Stimulated activated naive CD8-positive, alpha-beta T cell treated with anti-CD3 and anti-CD28 coated beads, Interleukin-15, Interleukin-2, amounts not matched to agents 100 ng/mL and 50 ng/mL, for 24 hours (primary cell): Measurements from ENCODE around the gene COL4A2.
"Not testable (repeated sequence)": the region's sequence is repeated elsewhere in the genome, so short reads cannot be mapped to it uniquely, and the experiment has no call there.

Experiments used
- H3K27ac Mint-ChIP-seq: one replicate; pipeline ENCODE4 v1.8.0; 2021; ENCODE audit warnings: mild to moderate bottlenecking, mixed read lengths
- H3K27me3 Mint-ChIP-seq: one replicate; pipeline ENCODE4 v1.8.0; 2021; ENCODE audit warnings: mixed read lengths
- H3K36me3 Mint-ChIP-seq: one replicate; pipeline ENCODE4 v1.8.0; 2021; ENCODE audit warnings: low read depth, mixed read lengths
- H3K4me1 Mint-ChIP-seq: one replicate; pipeline ENCODE4 v1.8.0; 2021; ENCODE audit warnings: low read depth, mixed read lengths
- H3K4me3 Mint-ChIP-seq: one replicate; pipeline ENCODE4 v1.8.0; 2021; ENCODE audit warnings: mild to moderate bottlenecking, mixed read lengths
- H3K9me3 Mint-ChIP-seq: one replicate; pipeline ENCODE4 v1.8.0; 2021; ENCODE audit warnings: mixed read lengths

The COL4A2 gene

DNA sequence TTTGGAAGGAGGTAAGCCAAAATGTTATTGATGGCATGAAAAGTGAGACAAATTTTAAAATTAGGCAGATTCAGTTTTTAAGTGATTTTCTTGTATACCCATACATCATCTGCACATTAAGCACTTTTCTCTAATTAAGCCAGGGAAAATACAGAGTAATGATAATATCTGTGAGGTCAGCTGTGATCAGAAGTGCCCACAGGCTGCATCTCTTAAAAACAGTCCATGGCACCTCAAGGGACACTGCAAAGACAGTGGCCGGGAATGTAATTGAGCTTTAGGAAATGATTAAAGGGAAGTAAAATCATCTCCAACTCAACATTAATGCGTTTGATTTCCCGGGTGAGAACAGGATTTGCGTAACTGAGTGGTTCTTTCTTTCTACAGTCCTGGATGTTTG lies 2.1 kb upstream of the COL4A2 start:
- Mint-ChIP-seq H3K4me3 (no peak overlapping the region), H3K4me1 (peaks cover 6% of the 10 kb centered on the region), H3K27ac (no peak overlapping the region), H3K36me3 (no peaks in the 10 kb centered on the region), H3K9me3 (no peaks in the 10 kb centered on the region), H3K27me3 (peaks cover 75% of the 10 kb centered on the region)

DNA sequence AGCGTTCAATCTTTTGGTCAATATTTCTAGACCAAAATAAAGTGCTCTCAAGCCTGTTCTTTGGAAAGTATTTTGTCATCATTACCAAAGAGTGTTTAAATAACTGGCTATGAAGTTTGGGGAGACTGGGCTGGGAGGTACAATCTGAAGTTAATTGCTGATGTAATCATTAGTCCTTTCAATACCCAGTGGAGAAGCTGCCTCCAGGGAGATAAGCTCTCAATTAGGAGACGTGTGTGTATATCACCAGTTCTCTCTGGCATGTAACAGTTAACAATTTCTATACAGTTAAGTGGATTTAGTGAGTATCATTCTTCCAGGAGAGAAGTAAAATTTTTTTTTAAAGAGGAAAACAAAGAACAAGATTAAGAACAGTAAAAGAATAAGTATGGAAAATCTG lies 1.5 kb upstream of the COL4A2 start:
- Mint-ChIP-seq H3K27ac (no peak overlapping the region), H3K9me3 (no peaks in the 10 kb centered on the region), H3K4me1 (peaks cover 6% of the 10 kb centered on the region), H3K4me3 (no peak overlapping the region), H3K36me3 (no peaks in the 10 kb centered on the region), H3K27me3 (peaks cover 75% of the 10 kb centered on the region)

DNA sequence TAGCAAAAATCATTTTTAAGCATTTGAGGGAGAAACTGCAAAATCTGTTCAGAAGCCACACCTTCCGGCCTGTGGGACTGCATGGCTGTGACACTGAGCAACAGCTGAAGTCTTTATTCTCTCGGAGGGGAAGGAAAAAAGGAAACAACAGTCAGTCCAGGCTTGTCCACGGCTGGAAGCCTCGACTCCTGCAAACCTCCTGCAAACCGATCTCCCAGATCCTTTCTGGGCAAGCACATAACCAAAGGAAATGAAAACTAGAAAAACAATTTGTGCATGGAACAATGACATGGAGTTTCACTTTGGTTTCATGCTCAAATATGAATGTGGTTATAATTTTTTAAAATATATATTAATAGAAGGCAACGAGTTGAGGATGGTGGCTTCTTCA lies 1.1 kb upstream of the COL4A2 start:
- H3K4me1 Mint-ChIP-seq = peaks cover 6% of the 10 kb centered on the region
- H3K27ac Mint-ChIP-seq = no peak overlapping the region
- no peaks in the 10 kb centered on the region for H3K9me3 Mint-ChIP-seq
- H3K4me3 Mint-ChIP-seq = no peak overlapping the region
- H3K27me3 Mint-ChIP-seq = peaks cover 78% of the 10 kb centered on the region
- H3K36me3 Mint-ChIP-seq = no peaks in the 10 kb centered on the region

GRCh38 chr13:110306340-110306959 lies 634 bp upstream of the COL4A2 start:
- H3K9me3 Mint-ChIP-seq = no peaks in the 10 kb centered on the region
- H3K27ac Mint-ChIP-seq = no peak overlapping the region
- peaks cover 6% of the 10 kb centered on the region for H3K4me1 Mint-ChIP-seq
- peaks cover 78% of the 10 kb centered on the region for H3K27me3 Mint-ChIP-seq
- no peak overlapping the region for H3K4me3 Mint-ChIP-seq
- H3K36me3 Mint-ChIP-seq = no peaks in the 10 kb centered on the region

DNA sequence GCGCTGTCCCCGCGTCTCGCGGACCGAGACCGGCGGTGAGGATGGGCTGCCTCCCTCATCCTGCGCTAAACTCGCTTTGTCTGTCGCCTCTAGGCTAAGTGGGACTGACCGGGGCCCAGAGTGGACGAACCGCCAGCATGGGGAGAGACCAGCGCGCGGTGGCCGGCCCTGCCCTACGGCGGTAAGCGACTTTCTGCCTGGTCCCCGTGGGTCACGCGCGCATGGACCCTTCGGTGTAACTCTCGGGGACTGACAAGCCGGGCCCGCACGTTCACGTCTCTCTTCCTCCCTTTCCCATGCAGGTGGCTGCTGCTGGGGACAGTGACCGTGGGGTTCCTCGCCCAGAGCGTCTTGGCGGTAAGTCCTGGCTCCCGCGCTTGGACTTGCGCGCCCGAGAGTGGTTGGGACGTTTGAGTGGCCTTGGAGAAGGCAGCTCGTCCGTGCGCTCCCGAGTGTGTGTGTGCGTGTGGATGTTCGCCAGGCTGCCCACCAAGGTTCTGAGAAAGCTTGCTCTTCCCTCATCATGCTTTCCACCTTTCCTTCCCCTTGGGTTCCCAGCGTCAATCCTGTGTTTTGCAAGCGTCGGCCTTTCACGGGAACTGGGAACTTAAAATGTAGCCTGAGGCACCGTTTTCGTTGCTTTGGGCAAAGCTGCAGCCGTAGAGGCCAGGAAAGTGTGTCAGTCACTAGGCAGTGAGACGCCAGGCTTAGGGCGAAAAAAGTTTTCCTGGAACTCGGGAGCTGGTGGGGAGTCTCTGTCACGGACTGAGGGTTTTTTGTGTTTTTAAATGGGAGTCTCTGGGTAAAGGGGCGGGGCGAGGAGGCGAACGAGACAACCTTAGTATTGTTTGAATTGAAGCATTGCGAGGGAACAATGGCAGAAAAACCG lies 927 bp downstream of the COL4A2 start:
- no peak overlapping the region for H3K27ac Mint-ChIP-seq
- H3K27me3 Mint-ChIP-seq = peaks cover 80% of the 10 kb centered on the region
- no peaks in the 10 kb centered on the region for H3K9me3 Mint-ChIP-seq
- H3K36me3 Mint-ChIP-seq = no peaks in the 10 kb centered on the region
- peaks cover 6% of the 10 kb centered on the region for H3K4me1 Mint-ChIP-seq
- no peak overlapping the region for H3K4me3 Mint-ChIP-seq

DNA sequence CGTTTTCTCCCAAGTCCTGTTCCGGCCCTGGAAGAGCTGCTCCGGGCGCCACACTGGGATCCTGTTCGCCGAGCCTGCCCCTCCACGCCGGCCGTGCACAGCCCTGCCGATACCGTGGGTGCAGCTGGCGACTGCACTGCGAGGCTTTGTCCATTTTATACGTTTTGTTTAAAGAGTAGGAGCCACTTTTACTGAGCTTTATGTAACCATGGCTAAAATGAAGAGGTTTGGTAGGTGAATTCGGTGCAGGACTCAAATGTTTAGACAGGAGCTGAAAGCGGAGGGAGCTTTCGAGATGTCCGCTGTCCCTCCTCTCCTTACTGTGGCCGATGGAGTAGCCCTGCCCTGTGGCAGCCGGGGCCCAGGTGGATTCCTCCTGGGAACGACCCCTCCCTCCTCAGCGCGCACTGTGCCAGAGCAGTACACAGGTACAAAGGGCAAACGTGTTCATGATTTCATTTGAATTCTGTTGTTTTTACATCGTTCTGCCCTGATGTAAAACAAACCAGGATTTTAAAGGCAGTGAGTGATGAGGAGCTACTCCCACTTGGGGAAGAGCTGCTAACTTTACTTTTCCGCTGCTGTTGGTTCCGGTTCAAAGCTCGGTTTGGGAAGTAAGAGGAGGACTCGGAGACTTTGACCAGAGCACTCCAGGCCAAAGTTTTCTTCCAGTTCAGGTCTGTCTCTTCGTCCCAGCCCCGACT lies 1.7 kb downstream of the COL4A2 start:
- no peak overlapping the region for H3K27ac Mint-ChIP-seq

GRCh38 chr13:110309661-110310524 lies 2.8 kb downstream of the COL4A2 start:
- H3K9me3 Mint-ChIP-seq = no peaks in the 10 kb centered on the region
- H3K4me1 Mint-ChIP-seq = peaks cover 6% of the 10 kb centered on the region

More for the DNA sequence above, 1.7 kb downstream of the COL4A2 start:
- Mint-ChIP-seq H3K9me3 (no peaks in the 10 kb centered on the region), H3K27me3 (peaks cover 74% of the 10 kb centered on the region), H3K36me3 (no peaks in the 10 kb centered on the region), H3K4me1 (peaks cover 6% of the 10 kb centered on the region), H3K4me3 (no peak overlapping the region)

DNA sequence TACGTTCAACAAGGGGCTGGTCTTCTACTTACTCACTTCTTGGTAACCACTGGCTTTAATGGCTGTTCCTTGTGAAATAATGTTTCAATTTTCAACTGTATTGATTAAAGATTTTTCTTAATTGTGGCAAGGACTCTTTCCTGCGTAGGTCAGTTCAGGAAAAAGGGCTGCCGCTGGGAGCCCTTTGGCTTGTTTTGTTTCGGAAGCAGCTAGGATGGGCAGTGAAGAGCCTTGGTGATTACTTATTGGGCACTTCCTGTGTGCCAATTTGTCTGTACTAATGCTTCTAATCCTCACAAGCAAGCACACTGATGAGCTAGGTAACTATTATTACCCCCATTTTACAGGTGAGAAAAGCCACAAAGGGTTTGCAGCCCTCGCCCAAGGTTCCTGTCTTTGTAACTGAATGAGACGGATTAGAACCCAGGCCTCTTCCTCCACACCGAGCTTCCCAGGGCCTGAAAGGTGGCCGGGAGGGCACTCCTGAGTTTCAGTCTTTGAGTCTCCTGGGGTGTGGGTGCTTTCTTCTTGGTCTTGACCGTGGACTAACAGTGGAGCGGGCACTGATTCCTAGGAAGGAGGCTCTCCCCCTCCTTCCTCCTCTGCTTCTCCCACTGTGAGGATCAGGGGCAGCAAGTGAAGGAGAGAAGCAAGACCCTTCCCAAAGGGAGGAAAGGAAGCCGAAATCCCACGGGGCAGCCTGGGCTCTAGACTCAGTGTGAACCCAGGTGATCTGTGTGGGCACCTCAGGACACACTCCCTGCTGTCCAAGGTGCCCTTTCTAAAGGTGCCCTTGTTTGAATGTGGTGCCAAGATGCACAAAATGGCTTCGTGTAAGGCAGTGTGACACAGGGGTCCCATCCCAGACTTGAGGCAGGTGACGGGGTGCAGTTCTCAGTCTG lies 3.7 kb downstream of the COL4A2 start:
- no peak overlapping the region for H3K4me3 Mint-ChIP-seq
- no peaks in the 10 kb centered on the region for H3K36me3 Mint-ChIP-seq
- H3K4me1 Mint-ChIP-seq = peaks cover 6% of the 10 kb centered on the region
- H3K27ac Mint-ChIP-seq = no peak overlapping the region
- peaks cover 60% of the 10 kb centered on the region for H3K27me3 Mint-ChIP-seq
- no peaks in the 10 kb centered on the region for H3K9me3 Mint-ChIP-seq

More at GRCh38 chr13:110309661-110310524, 2.8 kb downstream of the COL4A2 start:
- no peak overlapping the region for H3K27ac Mint-ChIP-seq
- H3K36me3 Mint-ChIP-seq = no peaks in the 10 kb centered on the region
- no peak overlapping the region for H3K4me3 Mint-ChIP-seq
- H3K27me3 Mint-ChIP-seq = peaks cover 69% of the 10 kb centered on the region

DNA sequence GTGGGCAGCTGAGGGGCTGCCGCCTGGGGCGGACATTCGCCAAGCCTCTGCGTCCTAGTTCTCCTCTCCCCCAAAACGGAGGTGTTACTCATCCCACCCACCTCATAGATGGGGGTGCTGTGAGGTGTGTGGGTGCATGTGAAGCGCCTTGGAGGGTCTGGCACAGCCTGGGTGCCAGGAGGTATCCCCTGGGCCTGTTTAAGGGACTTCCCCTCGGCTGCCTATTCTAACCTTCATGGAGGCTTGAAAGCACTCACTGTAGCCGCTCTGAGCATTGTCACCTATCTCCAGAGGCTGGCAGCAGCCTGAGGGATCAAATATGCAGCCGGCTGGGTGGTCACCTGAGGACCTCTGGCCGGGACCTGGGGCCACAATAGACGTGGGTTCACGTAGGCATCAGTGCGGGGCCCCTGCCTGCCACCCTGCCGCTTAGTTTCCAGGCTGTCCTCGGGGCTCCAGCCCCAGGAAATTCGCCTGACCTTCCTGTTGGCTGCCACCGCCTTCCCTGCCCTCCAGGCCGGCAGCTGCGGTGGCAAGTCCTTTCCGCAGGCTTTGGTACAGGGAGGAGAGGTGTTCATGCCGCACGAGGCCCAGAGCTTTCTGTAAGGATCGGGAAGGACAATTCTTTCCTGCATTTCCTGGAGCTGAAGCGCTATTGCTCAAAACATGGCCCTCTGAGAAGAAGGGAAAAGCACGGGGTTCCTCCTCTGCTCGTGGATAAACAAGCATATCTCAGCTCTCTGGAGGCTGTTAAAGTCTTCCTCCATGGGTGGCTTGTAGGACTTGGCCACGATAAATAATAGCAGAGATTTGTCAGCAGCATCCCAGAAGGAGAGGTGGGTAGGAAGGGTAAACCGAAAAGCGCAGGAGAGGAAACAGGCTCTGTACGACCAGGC lies 4.6 kb downstream of the COL4A2 start:
- Mint-ChIP-seq H3K27ac (no peak overlapping the region), H3K4me1 (peaks cover 6% of the 10 kb centered on the region), H3K27me3 (peaks cover 56% of the 10 kb centered on the region), H3K9me3 (no peaks in the 10 kb centered on the region), H3K36me3 (no peaks in the 10 kb centered on the region), H3K4me3 (no peak overlapping the region)

DNA sequence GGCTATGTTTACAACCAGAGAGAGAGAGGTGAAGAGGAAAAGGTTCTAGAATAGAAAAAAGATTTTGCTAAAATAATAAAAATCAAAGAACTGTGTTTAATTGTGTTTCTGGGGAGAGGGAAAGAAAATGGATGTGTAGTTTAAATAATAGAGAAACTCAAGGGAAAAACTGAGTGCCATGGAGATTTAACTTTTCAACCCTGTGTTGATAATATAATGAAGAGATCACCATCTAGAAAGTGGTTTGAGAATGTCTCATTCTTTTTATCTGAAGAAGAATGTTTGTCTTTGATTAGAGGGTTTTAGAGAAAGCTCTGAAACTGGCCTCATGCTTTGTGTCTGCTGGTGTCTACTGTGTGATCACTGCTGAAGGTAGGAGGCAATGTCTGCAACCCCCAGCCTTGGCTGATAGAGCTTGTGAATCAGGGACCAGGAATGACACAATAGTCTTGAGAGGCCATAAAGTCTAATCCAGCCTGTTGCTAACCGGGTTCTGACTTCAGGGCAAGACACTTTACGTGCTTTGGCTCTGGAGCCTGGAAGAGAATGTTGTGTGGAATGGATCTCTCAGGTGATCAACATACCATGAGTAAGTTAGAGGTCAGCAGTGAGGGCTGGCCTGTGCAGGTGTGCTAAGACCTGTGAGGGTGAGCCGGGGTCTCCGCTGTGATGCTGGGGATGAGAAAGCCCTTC lies 5.4 kb downstream of the COL4A2 start:
- H3K4me3 Mint-ChIP-seq = no peak overlapping the region
- H3K36me3 Mint-ChIP-seq = no peaks in the 10 kb centered on the region
- no peak overlapping the region for H3K27ac Mint-ChIP-seq
- peaks cover 6% of the 10 kb centered on the region for H3K4me1 Mint-ChIP-seq
- peaks cover 61% of the 10 kb centered on the region for H3K27me3 Mint-ChIP-seq
- no peaks in the 10 kb centered on the region for H3K9me3 Mint-ChIP-seq

DNA sequence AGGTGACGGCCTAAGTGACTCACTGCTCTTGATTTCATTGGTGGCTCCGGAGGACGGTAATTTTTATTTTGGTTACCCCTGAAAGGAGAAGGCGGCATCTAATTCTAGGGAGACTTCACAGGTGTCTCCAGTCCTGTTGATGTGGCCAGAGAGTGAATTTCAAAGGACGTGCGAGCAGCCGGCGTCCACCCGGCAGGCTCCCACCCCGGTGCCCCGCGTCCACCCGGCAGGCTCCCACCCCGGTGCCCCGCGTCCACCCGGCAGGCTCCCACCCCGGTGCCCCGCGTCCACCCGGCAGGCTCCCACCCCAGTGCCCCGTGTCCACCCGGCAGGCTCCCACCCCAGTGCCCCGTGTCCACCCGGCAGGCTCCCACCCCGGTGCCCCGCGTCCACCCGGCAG lies 6.2 kb downstream of the COL4A2 start:
- not testable (repeated sequence) for H3K4me1 Mint-ChIP-seq, H3K27ac Mint-ChIP-seq, H3K36me3 Mint-ChIP-seq, H3K4me3 Mint-ChIP-seq, H3K9me3 Mint-ChIP-seq
- peaks cover 58% of the 10 kb centered on the region for H3K27me3 Mint-ChIP-seq

- peaks cover 55% of the 10 kb centered on the region for H3K27me3 Mint-ChIP-seq
Measured at GRCh38 chr13:110313733-110314132, 6.6 kb downstream of the COL4A2 start.

More at GRCh38 chr13:110313733-110314132, 6.6 kb downstream of the COL4A2 start:
- not testable (repeated sequence) for H3K27ac Mint-ChIP-seq, H3K36me3 Mint-ChIP-seq, H3K4me3 Mint-ChIP-seq, H3K9me3 Mint-ChIP-seq, H3K4me1 Mint-ChIP-seq
